Lower lobe of right lung (tissue), 2 donors: ENCODE measurements around the gene KCNK17. TPM values are rescaled to one million over a fixed set of nuclear protein-coding genes. Genes with fewer than 3 reads are reported as not detected.

Experiments
- ATAC-seq, 2 donors: fragments of 200-7000 bp; cut with Tn5 transposase; one replicate each; pipeline ENCODE4 v1.9.1; 2020 to 2022; ENCODE audit warnings: mild to moderate bottlenecking in 2 of 2, moderate library complexity in 2 of 2
- DNase-seq: peaks from one replicate; pipeline ENCODE4 v3.0.0-alpha.2; 2020
- H3K27ac ChIP-seq: fragments of 200-600 bp; one replicate; pipeline ENCODE4 v1.8.0; 2022
- H3K27me3 ChIP-seq: fragments of 200-600 bp; one replicate; pipeline ENCODE4 v1.8.0; 2022; ENCODE audit warnings: low read depth
- H3K36me3 ChIP-seq: fragments of 200-600 bp; one replicate; pipeline ENCODE4 v1.8.0; 2022; ENCODE audit warnings: mild to moderate bottlenecking
- H3K4me1 ChIP-seq: fragments of 200-600 bp; one replicate; pipeline ENCODE4 v1.8.0; 2022
- H3K4me3 ChIP-seq: fragments of 200-600 bp; one replicate; pipeline ENCODE4 v1.8.0; 2022; ENCODE audit warnings: mild to moderate bottlenecking
- H3K9me3 ChIP-seq: fragments of 200-600 bp; one replicate; pipeline ENCODE4 v1.8.0; 2022
- CTCF ChIP-seq: fragments of 200-600 bp; IDR thresholded peaks from one replicate; pipeline ENCODE4 v1.8.0; 2022; ENCODE audit warnings: antibody characterized with exemption, mild to moderate bottlenecking
- intact Hi-C: fragments of 100-400 bp; cut with DNase I; formaldehyde crosslinking; loops from one replicate; pipeline ENCODE4 v1.11.0; 2022
- total RNA-seq: library from RNA; stranded (reverse); fragmentation: NEBNext Ultra II Directional; extraction: Animal tissue kit (Norgen Biotek cat#: 25700); gene quantifications from one replicate; pipeline ENCODE4 v1.2.1, GENCODE V29; 2021
- donor health status: DM: no; HTN: yes; CAD: no; lungs with severe emphysema.

The KCNK17 gene
- total RNA-seq, 1 donor from 2014 or later, result 5.5 TPM

GRCh38 chr6:39266782-39267355, 47.4 kb downstream of the KCNK17 start:
- no peaks in the 10 kb centered on the region for H3K9me3 ChIP-seq
- ATAC-seq, result no peak
- no peaks in the 10 kb centered on the region for H3K36me3 ChIP-seq
- no peaks in the 10 kb centered on the region for H3K27me3 ChIP-seq
- H3K4me1 ChIP-seq, result peaks cover 9% of the 10 kb centered on the region
- TF ChIP-seq CTCF, result no peak
- intact Hi-C loops, result no loop called here
- no peak overlapping the region for H3K4me3 ChIP-seq
- no peak overlapping the region for H3K27ac ChIP-seq
- no peak for DNase-seq

GRCh38 chr6:39266375-39266774, 47.8 kb downstream of the KCNK17 start:
- no peak overlapping the region for H3K4me3 ChIP-seq
- DNase-seq, result no peak
- H3K9me3 ChIP-seq, result no peaks in the 10 kb centered on the region
- no peaks in the 10 kb centered on the region for H3K36me3 ChIP-seq
- peaks cover 9% of the 10 kb centered on the region for H3K4me1 ChIP-seq
- H3K27me3 ChIP-seq, result no peaks in the 10 kb centered on the region
- TF ChIP-seq CTCF, result no peak
- no peak overlapping the region for H3K27ac ChIP-seq
- intact Hi-C loops, result no loop called here
- ATAC-seq, result no peak

GRCh38 chr6:39263303-39264037, 50.7 kb downstream of the KCNK17 start:
- H3K36me3 ChIP-seq, result no peaks in the 10 kb centered on the region
- H3K27me3 ChIP-seq, result no peaks in the 10 kb centered on the region
- ATAC-seq (peak; percentile 71 to 88), DNase-seq (no peak)
- no peak for TF ChIP-seq CTCF
- no peak overlapping the region for H3K27ac ChIP-seq
- H3K4me1 ChIP-seq, result peaks cover 9% of the 10 kb centered on the region
- H3K4me3 ChIP-seq, result no peak overlapping the region
- intact Hi-C loops, result no loop called here
- H3K9me3 ChIP-seq, result no peaks in the 10 kb centered on the region

GRCh38 chr6:39261751-39262150, 52.5 kb downstream of the KCNK17 start:
- Histone ChIP-seq H3K9me3 (no peaks in the 10 kb centered on the region), H3K4me3 (no peak overlapping the region), H3K27me3 (no peaks in the 10 kb centered on the region), H3K27ac (no peak overlapping the region), H3K36me3 (no peaks in the 10 kb centered on the region), H3K4me1 (peaks cover 9% of the 10 kb centered on the region)
- TF ChIP-seq CTCF, result no peak
- intact Hi-C loops, result no loop called here
- ATAC-seq, result no peak
- DNase-seq, result no peak

GRCh38 chr6:39260953-39261352, 53.3 kb downstream of the KCNK17 start:
- no peak overlapping the region for H3K4me3 ChIP-seq

More at GRCh38 chr6:39260953-39261352, 53.3 kb downstream of the KCNK17 start:
- Histone ChIP-seq H3K27me3 (no peaks in the 10 kb centered on the region), H3K27ac (no peak overlapping the region), H3K36me3 (no peaks in the 10 kb centered on the region), H3K9me3 (no peaks in the 10 kb centered on the region), H3K4me1 (peaks cover 9% of the 10 kb centered on the region)
- no peak for ATAC-seq
- intact Hi-C loops, result no loop called here
- no peak for TF ChIP-seq CTCF
- no peak for DNase-seq
